ENCODE data around the gene ENPP1.

ENPP1 gene

GRCh38 chr6:131917763-131918649 is 110.2 kb downstream of the ENPP1 start:
- DNase-seq: no peak

- DNase-seq: no peak
Observed at GRCh38 chr6:131918650-131919355, 111.0 kb downstream of the ENPP1 start.

- no peak for DNase-seq
Observed at GRCh38 chr6:131920656-131921055, 112.8 kb downstream of the ENPP1 start.

- DNase-seq: peak; percentile 26 to 58
Observed at GRCh38 chr6:131923356-131923755, 115.5 kb downstream of the ENPP1 start.

- DNase-seq: no peak
Observed at GRCh38 chr6:131924881-131925474, 117.2 kb downstream of the ENPP1 start.

GRCh38 chr6:131929264-131929663 is 121.4 kb downstream of the ENPP1 start:
- DNase-seq: no peak

DNA sequence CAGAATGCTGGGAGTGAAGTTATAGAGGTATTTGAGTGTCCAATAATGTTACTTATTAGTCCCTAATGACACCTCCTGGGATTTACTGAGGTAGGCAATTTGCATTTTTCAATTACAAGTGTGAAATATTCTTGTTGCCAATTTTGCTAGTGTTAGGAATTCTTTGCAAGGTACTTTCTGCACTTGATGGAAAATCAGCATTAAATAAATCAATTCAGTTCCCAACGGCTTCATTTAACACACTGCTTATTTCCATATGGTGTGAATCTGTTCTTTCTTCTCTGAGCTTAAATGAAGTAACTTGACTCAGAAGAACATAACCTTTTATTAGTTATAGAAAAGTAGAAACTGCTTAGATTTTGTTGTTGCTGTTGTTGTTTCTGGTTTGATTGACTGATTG is 122.2 kb downstream of the ENPP1 start:
- DNase-seq: no peak

DNA sequence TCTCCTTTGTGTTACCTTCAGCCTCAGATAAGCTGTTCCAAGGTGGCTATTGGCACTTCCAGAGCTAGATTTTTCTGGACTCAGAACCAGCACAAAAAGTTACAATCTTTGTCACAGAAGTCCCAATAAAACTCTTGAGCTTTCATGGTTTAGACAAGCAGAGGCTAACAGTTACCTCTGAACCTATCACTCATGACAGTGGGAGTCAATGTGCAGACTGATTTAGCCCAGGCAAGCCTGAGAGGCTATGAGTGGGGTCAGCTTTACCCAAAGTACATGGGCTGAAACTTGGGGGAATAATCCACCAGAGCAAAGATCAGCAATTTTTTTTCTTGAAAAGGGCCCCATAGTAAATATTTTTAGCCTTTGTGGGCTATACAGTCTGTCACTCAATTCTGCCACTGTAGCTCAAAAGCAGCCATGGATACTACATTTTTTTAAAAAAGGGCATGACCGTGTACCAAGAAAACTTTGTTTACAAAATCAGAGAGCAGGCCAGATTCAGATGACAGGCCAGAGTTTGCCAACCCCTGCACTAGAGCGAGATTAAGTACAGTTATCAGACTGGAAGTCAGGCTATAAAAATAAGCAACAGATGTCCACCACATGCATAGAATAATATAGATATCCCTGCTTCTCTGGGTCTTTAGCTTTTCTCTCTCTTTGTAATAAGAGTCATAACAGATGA is 123.4 kb downstream of the ENPP1 start:
- no peak for DNase-seq

GRCh38 chr6:131936156-131936555 is 128.3 kb downstream of the ENPP1 start:
- no peak for DNase-seq

GRCh38 chr6:131937226-131937625 is 129.4 kb downstream of the ENPP1 start:
- no peak for DNase-seq

GRCh38 chr6:131937703-131938631 is 130.1 kb downstream of the ENPP1 start:
- DNase-seq: no peak

Data from inflammatory macrophage treated with lipopolysaccharide for 1 hour (primary cell).